Fibroblast of skin of left biceps (primary cell): ENCODE data around the gene SLFN13.
A peak's percentile ranks its signal among the peaks of the same experiment; 100 is the strongest.
"Not testable (repeated sequence)": the region's sequence is repeated elsewhere in the genome, so short reads cannot be mapped to it uniquely, and the experiment has no call there.

Experiments used
- DNase-seq, 2 experiments: peaks; one replicate each; pipeline ENCODE4 v3.0.0-alpha.2; 2013; ENCODE audit warnings: low read depth in 2 of 2

SLFN13 gene

GRCh38 chr17:35432176-35433074 is 16.1 kb downstream of the SLFN13 start, which contains the start of gene SLFN12:
Gene SLFN12 (minus strand): TSS chr17:35432500. CDS start chr17:35423028, 9,472 bp downstream.
- DNase-seq, result peak; percentile 86 to 90

- no peak for DNase-seq
These were observed 18.9 kb downstream of the SLFN13 start for GRCh38 chr17:35429702-35430101.

GRCh38 chr17:35428229-35428628 is 20.3 kb downstream of the SLFN13 start:
- no peak for DNase-seq

- DNase-seq, result no peak
These were observed 24.8 kb downstream of the SLFN13 start for GRCh38 chr17:35423761-35424160.

- DNase-seq, result not testable (repeated sequence)
These were observed 27.5 kb downstream of the SLFN13 start for GRCh38 chr17:35421069-35421468.

- no peak for DNase-seq
These were observed 31.9 kb downstream of the SLFN13 start for GRCh38 chr17:35416659-35417058.

GRCh38 chr17:35414707-35415106 is 33.9 kb downstream of the SLFN13 start:
- not testable (repeated sequence) for DNase-seq

GRCh38 chr17:35414247-35414646 is 34.3 kb downstream of the SLFN13 start:
- DNase-seq, result no peak

- no peak for DNase-seq
These were observed 41.0 kb downstream of the SLFN13 start for GRCh38 chr17:35407531-35407930.

- DNase-seq, result no peak
These were observed 42.0 kb downstream of the SLFN13 start for GRCh38 chr17:35406568-35406967.

GRCh38 chr17:35404360-35404759 is 44.2 kb downstream of the SLFN13 start:
- DNase-seq, result no peak

- DNase-seq, result not testable (repeated sequence)
These were observed 54.8 kb downstream of the SLFN13 start for GRCh38 chr17:35393783-35394182.

GRCh38 chr17:35390663-35391062 is 57.9 kb downstream of the SLFN13 start:
- DNase-seq, result no peak

- no peak for DNase-seq
These were observed 58.4 kb downstream of the SLFN13 start for GRCh38 chr17:35390156-35390555.

GRCh38 chr17:35387496-35387895 is 61.1 kb downstream of the SLFN13 start:
- no peak for DNase-seq
